HepG2 (cell line): Measurements from ENCODE around the gene HS3ST3A1. TPM values are rescaled to one million over a fixed set of nuclear protein-coding genes. Genes with fewer than 3 reads are reported as not detected.

Experiments used
- ATAC-seq: fragments of 200-7000 bp; cut with Tn5 transposase; 3 replicates; pipeline ENCODE4 v1.9.1; 2020; ENCODE audit warnings: mild to moderate bottlenecking, moderate library complexity
- BruUV-seq: library from RNA; stranded (reverse); fragments of 400-500 nt; replicated peaks from 2 replicates; lab custom pipeline; 2021; lab: Mats Ljungman, UMichigan
- CTCF ChIA-PET: fragments of 300-600 bp; formaldehyde crosslinking; extraction: SDS; loops from one replicate; lab custom pipeline; 2021; ENCODE audit warnings: low total read pairs, inconsistent platforms, low intra/inter-chr PET ratio; lab: Yijun Ruan, JAX
- POLR2A ChIA-PET: fragments of 350-600 bp; sonication (Branson Sonifier 250); formaldehyde crosslinking; loops from one replicate; lab custom pipeline; 2020; ENCODE audit warnings: antibody characterized with exemption, inconsistent platforms; lab: Yijun Ruan, JAX
- DNase-seq: peaks from one replicate; pipeline ENCODE4 v3.0.0-alpha.2; 2015; ENCODE audit warnings: low spot score
- FAIRE-seq: peaks from 3 replicates; lab custom pipeline; 2011; peaks lifted over from hg19 to GRCh38; lab: Jason Lieb, UNC
- H2AFZ ChIP-seq: one replicate; pipeline ENCODE4 v1.6.1; 2011; ENCODE audit warnings: low read length, inconsistent platforms
- H3K27ac ChIP-seq: fragments of 300-600 bp; 3 replicates; pipeline ENCODE4 v1.8.0; 2011; ENCODE audit warnings: mixed run types, mild to moderate bottlenecking, mixed read lengths, low read length, inconsistent platforms; ENCODE audit not compliant: insufficient read depth; ENCODE audit errors: extremely low read length
- H3K27me3 ChIP-seq, 2 experiments: fragments of 200-600 bp in 1 of 2; 2 replicates in 1 of 2; 3 replicates in 1 of 2; pipeline versions ENCODE4 v1.6.0 to v1.8.0; 2011; ENCODE audit warnings: low read length in 2 of 2, mild to moderate bottlenecking in 2 of 2, moderate library complexity in 2 of 2, inconsistent platforms in 1 of 2; ENCODE audit not compliant: insufficient read depth in 2 of 2, control insufficient read depth in 1 of 2
- H3K36me3 ChIP-seq, 2 experiments: fragments of 200-600 bp in 1 of 2; replicated peaks in 1 of 2; 2 replicates in 1 of 2; 3 replicates in 1 of 2; pipeline versions ENCODE4 v1.5.1 to v1.8.0; 2011; ENCODE audit warnings: low read length in 2 of 2, inconsistent platforms in 1 of 2; ENCODE audit not compliant: insufficient read depth in 2 of 2, control insufficient read depth in 1 of 2
- H3K4me1 ChIP-seq: 2 replicates; pipeline ENCODE4 v1.5.1; 2012; ENCODE audit warnings: low read length, inconsistent platforms; ENCODE audit not compliant: insufficient read depth
- H3K4me2 ChIP-seq: 2 replicates; pipeline ENCODE4 v1.6.0; 2011; ENCODE audit warnings: low read depth, low read length, inconsistent platforms
- H3K4me3 ChIP-seq, 3 experiments: fragments of 200-600 bp in 1 of 3; sonication (generic), shearing (Covaris generic) in 1 of 3; replicated peaks in 1 of 3; 2 replicates each; pipeline ENCODE4 v1.5.1; 2011 to 2016; ENCODE audit warnings: low read length in 3 of 3, inconsistent platforms in 2 of 3, low read depth in 2 of 3, mild to moderate bottlenecking in 2 of 3, control low read depth in 1 of 3, mixed read lengths in 1 of 3; ENCODE audit not compliant: insufficient read depth in 1 of 3
- H3K79me2 ChIP-seq: one replicate; pipeline ENCODE4 v1.6.1; 2011; ENCODE audit warnings: low read length, inconsistent platforms; ENCODE audit not compliant: insufficient read depth
- H3K9ac ChIP-seq: 2 replicates; pipeline ENCODE4 v1.6.0; 2011; ENCODE audit warnings: mild to moderate bottlenecking, low read depth, low read length, inconsistent platforms; ENCODE audit not compliant: insufficient read depth
- H3K9me3 ChIP-seq: 2 replicates; pipeline ENCODE4 v1.5.1; 2012; ENCODE audit warnings: mild to moderate bottlenecking, low read length
- H4K20me1 ChIP-seq: 2 replicates; pipeline ENCODE4 v1.6.0; 2011; ENCODE audit warnings: inconsistent platforms, mild to moderate bottlenecking, low read length, moderate library complexity; ENCODE audit not compliant: insufficient read depth
- EEA1 ChIP-seq: sonication (generic); formaldehyde crosslinking; IDR thresholded peaks from 2 replicates; pipeline ENCODE4 v1.5.1; 2020; ENCODE audit warnings: mild to moderate bottlenecking, missing genetic modification reagents, borderline replicate concordance
- FOSL2 ChIP-seq: sonication (generic); formaldehyde crosslinking; IDR thresholded peaks from 2 replicates; pipeline ENCODE4 v1.4.0; 2020; ENCODE audit warnings: missing genetic modification reagents
- FOXK1 ChIP-seq: sonication (generic); formaldehyde crosslinking; IDR thresholded peaks from 2 replicates; pipeline ENCODE4 v1.4.0; 2020; ENCODE audit warnings: low read depth, missing genetic modification reagents, borderline replicate concordance
- HNRNPUL1 ChIP-seq: fragments of 200-400 bp; formaldehyde crosslinking; IDR thresholded peaks from 2 replicates; pipeline ENCODE4 v1.6.1; 2017; ENCODE audit warnings: low read depth, mild to moderate bottlenecking, low read length, moderate library complexity
- JDP2 ChIP-seq: sonication (generic); formaldehyde crosslinking; IDR thresholded peaks from 2 replicates; pipeline ENCODE4 v1.8.1; 2022; ENCODE audit warnings: missing genetic modification reagents, borderline replicate concordance
- MED13 ChIP-seq: sonication (generic); formaldehyde crosslinking; IDR thresholded peaks from 2 replicates; pipeline ENCODE4 v1.5.0; 2020; ENCODE audit warnings: missing genetic modification reagents
- NCOA1 ChIP-seq: sonication (generic); formaldehyde crosslinking; IDR thresholded peaks from 2 replicates; pipeline ENCODE4 v1.9.0; 2021; ENCODE audit warnings: missing genetic modification reagents
- NCOR1 ChIP-seq: fragments of 200-600 bp; sonication (generic); IDR thresholded peaks from 2 replicates; pipeline ENCODE4 v1.7.0; 2017; ENCODE audit warnings: antibody characterized with exemption, low read length, borderline replicate concordance
- SMARCC2 ChIP-seq: fragments of 450-650 bp; IDR thresholded peaks from 2 replicates; pipeline ENCODE4 v1.6.1; 2017; ENCODE audit warnings: antibody characterized with exemption, mild to moderate bottlenecking
- STAT6 ChIP-seq: sonication (generic); formaldehyde crosslinking; IDR thresholded peaks from 2 replicates; pipeline ENCODE4 v1.4.0; 2020; ENCODE audit warnings: missing genetic modification reagents, mild to moderate bottlenecking, borderline replicate concordance
- TAF1 ChIP-seq: sonication (generic); formaldehyde crosslinking; IDR thresholded peaks from 2 replicates; pipeline ENCODE4 v1.4.0; 2020; ENCODE audit warnings: missing genetic modification reagents
- ZBTB42 ChIP-seq: sonication (generic); formaldehyde crosslinking; IDR thresholded peaks from 2 replicates; pipeline ENCODE4 v1.5.0; 2020; ENCODE audit warnings: mild to moderate bottlenecking, missing genetic modification reagents
- ZNF205 ChIP-seq: IDR thresholded peaks from 2 replicates; pipeline ENCODE4 v1.6.1; 2018; ENCODE audit warnings: missing biosample characterization, missing genetic modification reagents
- ZNF737 ChIP-seq: sonication (generic); formaldehyde crosslinking; IDR thresholded peaks from 2 replicates; pipeline ENCODE4 v1.5.0; 2020; ENCODE audit warnings: missing genetic modification reagents, mild to moderate bottlenecking, borderline replicate concordance
- ZSCAN12 ChIP-seq: sonication (generic); formaldehyde crosslinking; IDR thresholded peaks from 2 replicates; pipeline ENCODE4 v1.9.0; 2021; ENCODE audit warnings: mild to moderate bottlenecking, missing genetic modification reagents
- WGBS: methylation state at CpG from one replicate; pipeline ENCODE4 v1.1.6; 2017; ENCODE audit warnings: low lambda C conversion rate; 5-methylcytosine and 5-hydroxymethylcytosine counted together
- in situ Hi-C: cut with HindIII; loops from 2 replicates; pipeline ENCODE4 v1.10.0; 2017; ENCODE audit warnings: low pct_unique_long_range_greater_than_20kb; ENCODE audit not compliant: extremely low pct_ligation_motif_present
- intact Hi-C: fragments of 100-400 bp; cut with micrococcal nuclease; formaldehyde crosslinking; loops from one replicate; pipeline ENCODE4 v1.10.0; 2022; ENCODE audit not compliant: unreplicated experiment
- polyA plus RNA-seq, 8 experiments: library from polyadenylated mRNA; depleted of rRNA in 3 of 8; stranded (reverse) in 7 of 8; unstranded in 1 of 8; fragments of >200 nt; fragmentation: Illumina TruSeq in 4 of 8; extraction: Trizol in 4 of 8; gene quantifications; 2 replicates each; pipeline versions ENCODE4 v1.2.1 to v1.2.3, GENCODE V29; 2011 to 2016; ENCODE audit warnings: low read depth in 4 of 8, missing spikeins in 1 of 8, mixed read lengths in 1 of 8; ENCODE audit not compliant: insufficient read depth in 1 of 8
- total RNA-seq, 5 experiments: library from RNA; depleted of rRNA; stranded (reverse); fragments of >200 nt; fragmentation: Illumina TruSeq; extraction: Trizol; gene quantifications; 2 replicates each; pipeline ENCODE4 v1.2.3, GENCODE V29; 2016; ENCODE audit warnings: low read depth in 1 of 5
- TF ChIP-seq, protein P1 (sequence below): sonication (generic); formaldehyde crosslinking; IDR thresholded peaks from 2 replicates; pipeline ENCODE4 v1.5.1; 2020; ENCODE audit warnings: missing genetic modification reagents, mild to moderate bottlenecking, borderline replicate concordance
- TF ChIP-seq, protein P2 (sequence below): sonication (generic); formaldehyde crosslinking; IDR thresholded peaks from 2 replicates; pipeline ENCODE4 v1.8.0; 2022; ENCODE audit warnings: mild to moderate bottlenecking, missing genetic modification reagents; ENCODE audit not compliant: insufficient replicate concordance
- TF ChIP-seq, protein P3 (sequence below): sonication (generic); formaldehyde crosslinking; IDR thresholded peaks from 2 replicates; pipeline ENCODE4 v1.4.0; 2020; ENCODE audit warnings: mild to moderate bottlenecking, missing genetic modification reagents

The HS3ST3A1 gene
- total and polyA plus RNA-seq, 2 of the 13 experiments (the other 11 are each of a cell fraction or from before 2014, with no cell fraction given): 1.3 to 3.5 TPM

DNA sequence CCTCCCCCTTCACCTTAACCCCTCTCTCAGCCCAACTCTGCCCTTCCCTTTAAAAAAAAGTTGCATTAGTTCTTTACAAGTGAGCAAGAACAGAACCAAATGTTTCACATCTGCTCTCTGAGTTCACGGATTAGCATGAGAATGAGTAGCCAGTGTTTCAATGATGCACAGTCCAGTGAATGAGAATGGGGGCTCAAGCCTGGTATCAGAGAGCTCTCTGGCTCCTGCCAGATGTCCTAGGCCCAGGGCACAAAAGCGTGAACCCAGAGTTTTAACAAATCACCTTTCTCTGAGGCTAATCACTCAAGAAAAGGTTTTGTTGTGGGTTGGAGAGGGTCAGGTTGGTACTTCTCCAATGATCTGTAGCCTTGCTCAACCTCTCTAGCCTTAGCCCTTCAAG lies 41.5 kb upstream of the HS3ST3A1 start:
- WGBS: 46% methylated on average over 1 of the region's 2 CpGs
- H3K36me3 ChIP-seq: no peaks in the 10 kb centered on the region
- no peak overlapping the region for H3K4me2 ChIP-seq
- 0 out of 5 replicates have a peak, but pooled peaks cover 0 to 6% of the 10 kb centered on the region in 2 experiments for H3K27me3 ChIP-seq
- in situ Hi-C loops (no loop called here), intact Hi-C loops (no loop called here)
- DNase-seq (no peak), FAIRE-seq (no peak), ATAC-seq (no peak)
- H3K79me2 ChIP-seq: no peaks in the 10 kb centered on the region
- H3K9ac ChIP-seq: no peak overlapping the region
- no peaks in the 10 kb centered on the region; the same call in 1 of the 2 replicates for H3K4me1 ChIP-seq
- CTCF ChIA-PET: no interaction called here
- BruUV-seq: no TSS peak
- POLR2A ChIA-PET: no interaction called here
- H3K9me3 ChIP-seq: no peaks in the 10 kb centered on the region
- H4K20me1 ChIP-seq: no peaks in the 10 kb centered on the region
- no peak overlapping the region for H3K4me3 ChIP-seq
- no peak overlapping the region for H2AFZ ChIP-seq
- no peak for TF ChIP-seq FOXK1 (CRISPR knock-in tag)
- no peak for TF ChIP-seq MED13
- no peak for TF ChIP-seq NCOR1
- TF ChIP-seq TAF1 (CRISPR knock-in tag): no peak
- no peak for TF ChIP-seq FOSL2 (CRISPR knock-in tag)
- TF ChIP-seq STAT6: no peak
- no peak for TF ChIP-seq SMARCC2
- TF ChIP-seq, protein P1, sequence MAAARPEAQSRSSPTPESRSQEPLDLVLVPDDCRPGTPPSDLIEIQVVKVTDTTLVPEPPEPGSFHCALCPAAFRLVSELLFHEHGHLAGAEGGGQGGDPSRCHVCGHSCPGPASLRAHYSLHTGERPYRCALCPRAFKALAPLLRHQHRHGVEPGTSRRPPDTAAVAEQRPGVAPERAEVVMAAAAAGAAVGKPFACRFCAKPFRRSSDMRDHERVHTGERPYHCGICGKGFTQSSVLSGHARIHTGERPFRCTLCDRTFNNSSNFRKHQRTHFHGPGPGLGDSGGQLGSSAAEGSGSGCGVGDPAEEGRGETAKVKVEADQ (CRISPR knock-in tag): no peak
- no peak for TF ChIP-seq HNRNPUL1
- no peak for TF ChIP-seq ZNF737 (CRISPR knock-in tag)
- TF ChIP-seq, protein P2, sequence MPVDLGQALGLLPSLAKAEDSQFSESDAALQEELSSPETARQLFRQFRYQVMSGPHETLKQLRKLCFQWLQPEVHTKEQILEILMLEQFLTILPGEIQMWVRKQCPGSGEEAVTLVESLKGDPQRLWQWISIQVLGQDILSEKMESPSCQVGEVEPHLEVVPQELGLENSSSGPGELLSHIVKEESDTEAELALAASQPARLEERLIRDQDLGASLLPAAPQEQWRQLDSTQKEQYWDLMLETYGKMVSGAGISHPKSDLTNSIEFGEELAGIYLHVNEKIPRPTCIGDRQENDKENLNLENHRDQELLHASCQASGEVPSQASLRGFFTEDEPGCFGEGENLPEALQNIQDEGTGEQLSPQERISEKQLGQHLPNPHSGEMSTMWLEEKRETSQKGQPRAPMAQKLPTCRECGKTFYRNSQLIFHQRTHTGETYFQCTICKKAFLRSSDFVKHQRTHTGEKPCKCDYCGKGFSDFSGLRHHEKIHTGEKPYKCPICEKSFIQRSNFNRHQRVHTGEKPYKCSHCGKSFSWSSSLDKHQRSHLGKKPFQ (CRISPR knock-in tag): no peak
- TF ChIP-seq EEA1: no peak
- no peak for TF ChIP-seq JDP2
- no peak for TF ChIP-seq ZBTB42 (CRISPR knock-in tag)
- TF ChIP-seq, protein P3, sequence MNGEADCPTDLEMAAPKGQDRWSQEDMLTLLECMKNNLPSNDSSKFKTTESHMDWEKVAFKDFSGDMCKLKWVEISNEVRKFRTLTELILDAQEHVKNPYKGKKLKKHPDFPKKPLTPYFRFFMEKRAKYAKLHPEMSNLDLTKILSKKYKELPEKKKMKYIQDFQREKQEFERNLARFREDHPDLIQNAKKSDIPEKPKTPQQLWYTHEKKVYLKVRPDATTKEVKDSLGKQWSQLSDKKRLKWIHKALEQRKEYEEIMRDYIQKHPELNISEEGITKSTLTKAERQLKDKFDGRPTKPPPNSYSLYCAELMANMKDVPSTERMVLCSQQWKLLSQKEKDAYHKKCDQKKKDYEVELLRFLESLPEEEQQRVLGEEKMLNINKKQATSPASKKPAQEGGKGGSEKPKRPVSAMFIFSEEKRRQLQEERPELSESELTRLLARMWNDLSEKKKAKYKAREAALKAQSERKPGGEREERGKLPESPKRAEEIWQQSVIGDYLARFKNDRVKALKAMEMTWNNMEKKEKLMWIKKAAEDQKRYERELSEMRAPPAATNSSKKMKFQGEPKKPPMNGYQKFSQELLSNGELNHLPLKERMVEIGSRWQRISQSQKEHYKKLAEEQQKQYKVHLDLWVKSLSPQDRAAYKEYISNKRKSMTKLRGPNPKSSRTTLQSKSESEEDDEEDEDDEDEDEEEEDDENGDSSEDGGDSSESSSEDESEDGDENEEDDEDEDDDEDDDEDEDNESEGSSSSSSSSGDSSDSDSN (CRISPR knock-in tag): no peak
- no peak for TF ChIP-seq ZSCAN12 (CRISPR knock-in tag)
- no peak for TF ChIP-seq ZNF205 (CRISPR knock-in tag)
- no peak for TF ChIP-seq NCOA1 (CRISPR knock-in tag)
- H3K27ac ChIP-seq: no peak overlapping the region
